CD4-positive, alpha-beta T cell (primary cell): ENCODE data around the gene BEND7. TPM values are rescaled to one million over a fixed set of nuclear protein-coding genes. Genes with fewer than 3 reads are reported as not detected.

Experiments used
- ATAC-seq: fragments of 200-7000 bp; cut with Tn5 transposase; one replicate; pipeline ENCODE4 v1.10.0; 2022; ENCODE audit warnings: mild to moderate bottlenecking; ENCODE audit not compliant: poor library complexity
- CTCF ChIA-PET: fragments of 350-600 bp; sonication (Branson Sonifier 250); formaldehyde crosslinking; loops from one replicate; lab custom pipeline; 2021; ENCODE audit warnings: antibody characterized with exemption, inconsistent platforms; lab: Charles Lee
- POLR2A ChIA-PET: fragments of 350-600 bp; sonication (Branson Sonifier 250); formaldehyde crosslinking; loops from one replicate; lab custom pipeline; 2021; ENCODE audit warnings: antibody characterized with exemption, inconsistent platforms; lab: Charles Lee
- DNase-seq, 14 experiments: peaks; one replicate each; pipeline ENCODE4 v3.0.0-alpha.2; 2013 to 2020; ENCODE audit warnings: mixed read lengths in 2 of 14
- H3K27ac ChIP-seq, 2 donors: one replicate each; pipeline versions ENCODE4 v1.5.1 to v1.7.0; 2013; ENCODE audit warnings: low read length in 2 of 2, low read depth in 1 of 2, mild to moderate bottlenecking in 1 of 2
- H3K27me3 ChIP-seq, 2 experiments: 1 replicate in 1 of 2; 2 replicates in 1 of 2; pipeline versions ENCODE4 v1.6.1 to v1.7.0; 2013; ENCODE audit warnings: low read length in 2 of 2, control low read depth in 1 of 2, mild to moderate bottlenecking in 1 of 2, moderate library complexity in 1 of 2; ENCODE audit not compliant: insufficient read depth in 2 of 2, control insufficient read depth in 1 of 2
- H3K36me3 ChIP-seq: one replicate; pipeline ENCODE4 v1.6.1; 2013; ENCODE audit warnings: low read length, control low read depth; ENCODE audit not compliant: insufficient read depth
- H3K4me1 ChIP-seq: one replicate; pipeline ENCODE4 v1.6.1; 2013; ENCODE audit warnings: low read length, control low read depth; ENCODE audit not compliant: insufficient read depth
- H3K4me3 ChIP-seq: one replicate; pipeline ENCODE4 v1.5.1; 2013; ENCODE audit warnings: mild to moderate bottlenecking, low read length, moderate library complexity
- H3K9me3 ChIP-seq, 2 experiments: 1 replicate in 1 of 2; 2 replicates in 1 of 2; pipeline versions ENCODE4 v1.6.1 to v1.7.0; 2013; ENCODE audit warnings: low read length in 2 of 2, mild to moderate bottlenecking in 2 of 2, control low read depth in 1 of 2, moderate library complexity in 1 of 2; ENCODE audit not compliant: control insufficient read depth in 1 of 2, insufficient read depth in 1 of 2
- H3K27ac Mint-ChIP-seq: one replicate; pipeline ENCODE4 v1.8.0; 2020; ENCODE audit warnings: mixed read lengths
- H3K27me3 Mint-ChIP-seq: one replicate; pipeline ENCODE4 v1.8.0; 2021; ENCODE audit warnings: mixed read lengths
- H3K36me3 Mint-ChIP-seq: one replicate; pipeline ENCODE4 v1.8.0; 2021; ENCODE audit warnings: low read depth, mixed read lengths
- H3K4me1 Mint-ChIP-seq: one replicate; pipeline ENCODE4 v1.8.0; 2021; ENCODE audit warnings: low read depth, mixed read lengths
- H3K4me3 Mint-ChIP-seq: one replicate; pipeline ENCODE4 v1.8.0; 2020; ENCODE audit warnings: mild to moderate bottlenecking, mixed read lengths
- H3K9me3 Mint-ChIP-seq: one replicate; pipeline ENCODE4 v1.8.0; 2020; ENCODE audit warnings: mixed read lengths
- CTCF ChIP-seq: fragments of 200-600 bp; IDR thresholded peaks from one replicate; pipeline ENCODE4 v1.8.0; 2022; ENCODE audit warnings: antibody characterized with exemption, mild to moderate bottlenecking
- intact Hi-C, 2 experiments: fragments of 100-400 bp; cut with DNase I in 1 of 2; cut with micrococcal nuclease in 1 of 2; formaldehyde crosslinking; loops; one replicate each; pipeline versions ENCODE4 v1.15.1 to v1.9.0; 2023 to 2025; cut with DNase I, micrococcal nuclease
- total RNA-seq, 174 experiments: library from RNA in 2 of 174; stranded (reverse) in 2 of 174; gene quantifications; one replicate each; pipeline ENCODE4 v1.2.3 and lab custom pipeline; 2021 to 2026

Gene BEND7
- total RNA-seq, 2 experiments from 2014 or later = not detected

GRCh38 chr10:13528123-13528874 is 515 bp downstream of the BEND7 start:
- no peak overlapping the region for H3K27ac Mint-ChIP-seq
- Histone ChIP-seq H3K27ac (no peak overlapping the region), H3K4me1 (peaks cover 9% of the 10 kb centered on the region), H3K36me3 (no peaks in the 10 kb centered on the region), H3K9me3 (peaks cover 0 to 4% of the 10 kb centered on the region in 2 experiments), H3K27me3 (peaks cover 47 to 75% of the 10 kb centered on the region in 2 experiments), H3K4me3 (no peak overlapping the region)
- H3K36me3 Mint-ChIP-seq = no peaks in the 10 kb centered on the region
- H3K27me3 Mint-ChIP-seq = peaks cover 82% of the 10 kb centered on the region
- no peak for TF ChIP-seq CTCF
- H3K9me3 Mint-ChIP-seq = no peaks in the 10 kb centered on the region
- DNase-seq (peak in 1 of 14 experiments; percentile 17), ATAC-seq (no peak)
- H3K4me3 Mint-ChIP-seq = peak overlapping the region; percentile 80
- POLR2A ChIA-PET = interaction anchor here (1.3 kb wide), 1 partner anchor 177 kb away, joined by 3 read pairs; no protein-coding TSS in a partner anchor
- CTCF ChIA-PET = no interaction called here
- peaks cover 10% of the 10 kb centered on the region for H3K4me1 Mint-ChIP-seq
- intact Hi-C loops = no loop called here

- Mint-ChIP-seq H3K9me3 (no peaks in the 10 kb centered on the region), H3K27ac (no peak overlapping the region), H3K4me3 (peak overlapping the region; percentile 80), H3K36me3 (no peaks in the 10 kb centered on the region), H3K27me3 (peaks cover 83% of the 10 kb centered on the region), H3K4me1 (peaks cover 10% of the 10 kb centered on the region)
- Histone ChIP-seq H3K36me3 (no peaks in the 10 kb centered on the region), H3K27ac (no peak overlapping the region), H3K27me3 (peaks cover 47 to 75% of the 10 kb centered on the region in 2 experiments), H3K4me1 (peaks cover 9% of the 10 kb centered on the region), H3K9me3 (peaks cover 0 to 4% of the 10 kb centered on the region in 2 experiments), H3K4me3 (no peak overlapping the region)
- CTCF ChIA-PET = no interaction called here
- TF ChIP-seq CTCF = no peak
- DNase-seq = no peak
- intact Hi-C loops = no loop called here
- POLR2A ChIA-PET = no interaction called here
- ATAC-seq = no peak
These were observed 1.0 kb downstream of the BEND7 start for GRCh38 chr10:13527864-13528122.

GRCh38 chr10:13526948-13527863 is 1.6 kb downstream of the BEND7 start:
- Histone ChIP-seq H3K27ac (no peak overlapping the region), H3K27me3 (peaks cover 49 to 81% of the 10 kb centered on the region in 2 experiments), H3K36me3 (no peaks in the 10 kb centered on the region), H3K9me3 (peaks cover 0 to 4% of the 10 kb centered on the region in 2 experiments), H3K4me3 (no peak overlapping the region), H3K4me1 (peaks cover 9% of the 10 kb centered on the region)
- Mint-ChIP-seq H3K27me3 (peaks cover 84% of the 10 kb centered on the region), H3K4me1 (peaks cover 10% of the 10 kb centered on the region), H3K9me3 (no peaks in the 10 kb centered on the region), H3K27ac (no peak overlapping the region), H3K36me3 (no peaks in the 10 kb centered on the region), H3K4me3 (peak overlapping the region; percentile 80)
- CTCF ChIA-PET = no interaction called here
- DNase-seq (no peak), ATAC-seq (no peak)
- intact Hi-C loops = no loop called here
- TF ChIP-seq CTCF = no peak
- POLR2A ChIA-PET = no interaction called here
